GM15510 (cell line): ENCODE results near the gene ARFGEF2.

Experiments
- POLR2A ChIP-seq: IDR thresholded peaks from 3 replicates; pipeline ENCODE4 v1.6.1; 2011; ENCODE audit warnings: borderline replicate concordance; ENCODE audit not compliant: insufficient read length; ENCODE audit errors: extremely low read depth

The ARFGEF2 gene

DNA sequence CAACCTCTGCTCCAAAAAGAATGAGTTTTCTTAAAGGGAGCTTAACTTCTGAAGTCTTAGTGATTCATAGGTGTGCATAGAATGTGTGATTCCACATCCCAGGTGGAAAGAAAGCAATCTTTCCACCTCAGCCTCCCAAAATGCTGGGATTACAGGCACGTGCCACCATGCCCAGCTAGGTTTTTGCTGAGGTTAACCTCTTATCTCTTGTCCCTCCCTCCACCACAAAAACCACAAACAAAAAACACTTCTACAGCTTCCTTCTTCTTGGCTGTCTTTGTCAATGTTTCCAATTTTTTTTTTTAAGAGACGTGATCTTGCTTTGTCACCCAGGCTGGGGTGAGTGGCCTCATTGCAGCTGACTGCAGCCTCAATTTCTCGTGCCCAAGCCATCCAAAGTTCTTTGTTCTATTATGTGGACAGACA lies 116.5 kb downstream of the ARFGEF2 start:
- TF ChIP-seq POLR2A = no peak

DNA sequence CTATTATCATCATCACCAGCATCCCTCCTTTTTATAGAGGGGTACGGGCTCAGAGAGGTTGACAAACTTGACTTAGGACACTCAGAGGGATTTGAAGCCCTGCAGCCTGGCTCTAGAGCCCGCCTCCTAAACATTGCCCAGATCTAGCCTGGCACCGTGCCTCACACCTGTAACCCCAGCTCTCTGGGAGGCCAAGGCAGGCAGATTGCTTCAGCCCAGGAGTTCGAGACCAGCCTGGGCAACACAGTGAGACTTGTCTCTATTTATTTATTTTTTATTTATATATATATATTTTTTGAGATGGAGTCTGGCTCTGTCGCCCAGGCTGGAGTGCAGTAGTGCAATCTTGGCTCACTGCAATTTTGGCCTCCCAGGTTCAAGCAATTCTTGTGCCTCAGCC lies 118.3 kb downstream of the ARFGEF2 start:
- no peak for TF ChIP-seq POLR2A

DNA sequence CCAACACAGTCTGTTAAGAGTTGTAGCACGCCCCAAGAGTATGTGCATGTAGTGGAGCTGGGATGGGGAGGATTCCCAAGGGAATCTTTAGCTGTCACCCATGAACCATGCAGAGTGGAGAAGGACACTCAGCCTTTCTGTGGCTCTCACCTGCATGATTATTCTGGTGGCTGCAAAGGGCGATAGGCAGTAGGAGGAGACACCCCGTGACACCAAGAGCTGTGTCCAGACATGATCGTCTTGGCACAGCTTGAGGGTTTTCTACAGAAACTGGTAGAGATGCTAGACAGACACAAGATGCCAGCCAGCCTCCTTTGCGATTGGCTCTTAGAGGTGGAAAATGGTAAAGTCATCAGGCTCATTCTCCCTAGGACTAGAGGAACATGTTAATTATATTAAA lies 121.5 kb downstream of the ARFGEF2 start:
- TF ChIP-seq POLR2A = no peak

DNA sequence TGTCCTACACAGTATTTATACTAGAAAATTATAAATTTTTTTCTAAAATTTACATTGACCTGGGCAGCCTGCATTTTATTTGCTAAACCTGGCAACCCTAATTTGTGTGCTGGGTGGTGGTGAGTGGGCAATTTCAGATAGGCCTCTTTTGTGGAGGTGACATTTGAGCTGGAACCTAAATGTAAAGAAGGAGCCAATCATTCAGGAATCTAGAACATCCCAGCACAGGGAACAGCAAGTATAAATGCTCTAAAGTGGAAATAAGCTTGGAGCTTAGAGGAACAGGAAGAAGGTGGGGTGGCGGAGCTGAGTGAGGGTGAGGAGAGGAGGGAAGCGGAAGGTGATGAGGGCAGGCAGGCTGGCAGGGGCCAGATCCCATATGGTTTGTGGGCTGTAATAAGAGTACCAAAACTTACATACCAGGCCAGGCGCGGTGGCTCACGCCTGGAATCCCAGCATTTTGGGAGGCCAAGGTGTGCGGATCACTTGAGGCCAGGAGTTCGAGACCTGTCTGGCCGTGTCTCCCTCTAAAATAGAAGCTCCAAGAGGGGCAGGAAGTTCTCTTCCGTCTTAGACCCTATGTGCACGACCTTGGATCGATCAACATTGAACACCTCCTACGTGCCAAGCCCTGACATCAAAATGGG lies 124.1 kb downstream of the ARFGEF2 start:
- no peak for TF ChIP-seq POLR2A

DNA sequence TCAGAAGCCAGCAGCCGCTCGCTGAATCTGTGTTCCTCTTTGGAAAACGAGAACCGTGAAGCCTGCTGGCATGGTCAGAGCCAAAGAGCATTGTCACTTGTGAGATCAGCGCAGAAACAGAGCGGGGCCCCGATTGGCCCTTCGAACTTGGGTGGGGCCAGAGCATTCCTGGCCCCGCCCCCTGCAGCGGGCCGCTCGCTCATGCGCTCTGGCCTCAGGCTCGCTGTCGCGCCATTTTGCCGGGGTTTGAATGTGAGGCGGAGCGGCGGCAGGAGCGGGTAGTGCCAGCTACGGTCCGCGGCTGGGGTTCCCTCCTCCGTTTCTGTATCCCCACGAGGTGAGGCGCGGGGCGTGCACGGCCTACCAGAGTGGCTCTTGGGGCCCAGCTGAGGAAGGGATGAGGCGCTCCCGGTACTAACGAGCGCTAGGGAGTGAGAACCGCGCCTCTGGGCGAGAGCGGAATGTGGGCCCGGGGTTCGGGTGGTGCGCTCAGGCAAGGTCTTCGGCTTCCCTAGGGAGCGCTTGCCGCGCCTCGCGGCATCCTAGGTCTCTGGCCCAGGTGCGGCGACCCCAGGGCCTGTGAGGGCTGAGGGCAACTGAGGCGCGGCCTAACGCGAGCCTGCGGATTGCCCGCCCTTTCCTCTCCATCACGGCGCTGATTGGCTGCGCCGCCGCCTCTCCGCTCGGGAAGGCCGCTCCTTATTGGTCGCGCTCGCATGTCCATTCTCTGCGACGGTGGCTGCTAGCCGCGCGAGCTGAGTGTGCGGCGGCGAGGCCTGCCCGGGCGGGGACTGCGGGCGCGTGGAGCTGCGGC lies 124.8 kb downstream of the ARFGEF2 start, which contains the start of gene CSE1L:
Gene CSE1L (plus strand): TSS at position 226 of the 814 bp plus-strand sequence. CDS start 12,152 bp downstream, outside the sequence.
- peak; percentile 84 for TF ChIP-seq POLR2A

DNA sequence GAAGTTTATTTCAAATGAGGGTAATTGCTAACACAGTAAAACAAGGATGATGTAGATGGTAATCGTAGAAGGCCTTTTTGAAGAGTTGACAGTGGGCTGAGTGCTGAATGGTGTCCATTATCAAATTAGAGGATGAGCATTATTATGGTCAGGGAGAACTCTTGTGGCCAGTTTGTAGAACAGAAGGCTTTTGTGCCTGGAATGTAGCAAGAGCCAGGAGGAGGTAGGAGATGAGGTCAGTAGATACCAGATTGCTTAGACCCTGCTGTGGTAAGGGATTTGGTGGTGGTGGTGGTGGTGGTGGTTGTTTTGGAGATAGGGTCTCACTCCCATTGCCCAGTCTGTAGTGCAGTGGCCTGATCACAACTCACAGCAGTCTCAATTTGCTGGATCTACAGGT lies 130.8 kb downstream of the ARFGEF2 start:
- TF ChIP-seq POLR2A = no peak

DNA sequence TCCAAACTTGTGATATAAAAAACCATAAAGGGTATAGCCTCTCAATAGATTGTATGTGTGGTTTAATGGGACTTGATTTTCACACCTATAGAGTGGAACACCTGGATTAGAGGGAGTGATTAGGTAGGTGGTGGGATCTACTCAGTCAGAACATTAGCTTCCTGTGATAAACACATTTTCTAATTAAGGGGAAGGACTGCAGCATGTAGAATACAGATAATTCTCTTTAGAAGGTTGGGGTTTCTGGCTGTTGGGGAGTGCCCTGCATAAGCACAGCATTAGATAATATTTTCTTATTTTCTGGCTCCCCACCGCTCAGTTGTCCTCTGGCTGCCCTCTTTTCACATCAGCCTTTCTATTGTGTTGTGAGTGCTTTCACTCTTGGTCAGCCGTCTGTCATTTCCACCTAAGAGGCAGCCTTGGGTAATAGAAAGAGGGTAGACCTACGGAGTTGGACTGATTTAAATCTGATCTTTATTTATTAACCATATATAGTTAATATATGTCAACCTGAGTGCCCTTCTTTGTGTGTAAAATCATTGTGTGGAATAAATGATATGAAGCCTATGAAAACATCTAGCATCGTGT lies 132.6 kb downstream of the ARFGEF2 start:
- TF ChIP-seq POLR2A = no peak

DNA sequence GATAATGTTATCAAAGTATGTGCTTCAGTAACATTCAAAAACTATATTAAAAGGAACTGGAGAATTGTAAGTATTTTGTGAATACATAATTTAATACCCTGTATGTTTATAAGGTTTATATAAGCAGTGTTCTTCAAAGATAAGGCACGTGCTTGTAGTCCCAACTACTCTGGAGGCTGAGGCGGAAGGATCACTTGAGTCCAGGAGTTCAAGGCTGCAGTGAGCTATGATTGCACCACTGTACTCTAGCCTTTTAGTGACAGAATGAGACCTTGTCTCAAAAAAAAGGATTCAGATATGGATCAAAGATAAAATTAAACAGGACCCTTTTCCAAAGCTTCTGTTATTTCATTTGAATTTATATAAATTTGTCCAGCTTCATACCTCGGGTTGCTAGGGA lies 141.8 kb downstream of the ARFGEF2 start:
- no peak for TF ChIP-seq POLR2A

DNA sequence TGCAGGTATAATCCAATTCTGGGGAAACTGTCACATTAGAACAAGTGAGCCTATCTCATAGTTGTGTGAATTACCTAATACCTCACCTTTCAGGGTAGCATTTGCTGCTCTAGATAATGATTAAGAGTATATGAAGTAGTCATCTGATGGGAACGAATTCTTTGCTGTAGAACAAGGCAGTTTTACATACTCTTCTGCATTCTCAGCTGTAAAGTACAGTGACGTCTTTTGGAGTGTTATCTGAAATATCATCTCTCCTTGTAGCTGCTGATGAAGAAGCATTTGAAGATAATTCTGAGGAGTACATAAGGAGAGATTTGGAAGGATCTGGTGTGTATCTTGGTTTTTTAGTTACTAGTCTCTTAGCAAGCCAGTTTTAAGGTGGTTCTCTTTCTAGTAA lies 153.0 kb downstream of the ARFGEF2 start:
- TF ChIP-seq POLR2A = no peak

DNA sequence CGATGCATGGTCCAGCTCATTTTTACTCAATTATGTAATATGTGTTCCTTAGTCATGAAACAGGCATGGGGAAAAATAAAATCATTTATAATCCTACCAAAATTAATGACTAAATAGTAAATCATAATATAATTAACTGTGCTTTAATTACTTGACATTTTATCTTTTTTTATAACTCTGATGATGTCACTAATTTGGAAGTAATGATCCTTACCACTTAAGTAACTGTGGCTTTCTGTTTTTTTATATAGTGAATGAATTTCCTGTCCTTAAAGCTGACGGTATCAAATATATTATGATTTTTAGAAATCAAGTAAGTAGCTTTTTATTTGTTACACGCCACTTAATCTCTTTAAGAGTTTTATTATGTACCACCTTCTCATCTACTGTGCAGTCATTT lies 156.8 kb downstream of the ARFGEF2 start:
- TF ChIP-seq POLR2A = no peak
